ENCODE measurements around the gene GPR157.
"Not testable (repeated sequence)": the region's sequence is repeated elsewhere in the genome, so short reads cannot be mapped to it uniquely, and the experiment has no call there.

GPR157 gene

DNA sequence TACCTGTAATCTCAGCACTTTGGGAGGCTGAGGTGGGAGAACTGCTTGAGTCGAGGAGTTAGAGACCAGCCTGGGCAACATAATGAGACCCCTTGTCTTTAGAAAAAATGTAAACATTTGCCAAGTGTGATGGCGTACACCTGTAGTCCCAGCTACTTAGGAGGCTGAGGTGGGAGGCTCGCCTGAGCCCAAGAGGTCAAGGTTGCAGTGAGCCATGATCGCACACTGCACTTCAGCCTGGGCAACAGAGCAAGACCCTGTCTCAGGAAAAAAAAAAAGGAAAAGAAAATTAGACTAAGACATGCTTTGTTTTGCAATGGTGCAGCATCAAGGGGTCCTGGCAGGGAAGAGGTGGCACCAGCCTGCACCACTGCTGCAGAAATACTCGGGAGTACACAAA is 16.8 kb upstream of the GPR157 start:
- DNase-seq, result no peak

DNA sequence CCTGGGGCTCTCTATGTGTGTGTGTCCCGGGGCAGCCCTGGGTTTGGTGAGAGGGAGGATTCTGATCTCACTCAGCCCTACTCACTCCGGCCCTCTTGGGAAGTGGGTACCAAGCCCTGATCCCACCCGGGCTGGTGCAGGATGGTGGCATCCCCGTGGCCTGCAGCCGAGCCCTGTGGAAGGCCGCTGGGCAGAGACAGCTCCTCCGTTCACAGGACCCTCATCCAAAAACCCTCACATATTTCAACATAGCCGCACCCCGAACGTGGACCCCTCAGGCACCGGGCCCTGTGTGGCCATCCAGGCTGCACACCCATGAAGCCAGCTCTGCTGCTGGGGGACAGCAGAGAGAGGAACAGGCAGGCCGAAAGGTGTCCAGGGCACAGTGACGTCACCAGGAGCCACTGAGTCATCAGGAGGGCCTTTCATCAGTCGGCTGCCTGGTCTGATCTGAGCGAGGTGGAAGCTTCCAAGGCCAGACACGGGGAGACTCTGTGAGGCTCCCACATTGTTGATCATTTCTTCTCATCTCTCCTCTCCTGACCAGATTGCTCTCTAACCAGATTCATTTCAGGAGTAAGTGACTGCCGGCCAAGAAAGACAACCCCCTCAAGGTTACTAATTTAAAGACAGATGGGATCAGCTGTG is 16.2 kb upstream of the GPR157 start:
- DNase-seq, result no peak

DNA sequence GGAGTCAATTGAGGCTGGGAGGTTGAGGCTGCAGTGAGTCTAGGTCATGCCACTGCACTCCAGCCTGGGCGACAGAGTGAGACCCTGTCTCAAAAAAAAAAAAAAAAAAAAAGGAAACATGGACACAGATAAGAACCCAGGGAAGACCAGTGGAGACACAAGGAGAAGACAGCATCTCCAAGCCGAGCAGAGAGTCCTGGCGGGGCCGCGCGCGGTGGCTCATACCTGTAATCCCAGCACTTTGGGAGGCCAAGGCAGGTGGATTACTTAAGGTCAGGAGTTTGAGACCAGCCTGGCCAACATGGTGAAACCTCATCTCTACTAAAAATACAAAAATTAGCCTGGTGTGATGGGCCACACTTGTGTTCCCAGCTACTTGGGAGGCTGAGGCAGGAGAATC is 15.6 kb upstream of the GPR157 start:
- DNase-seq, result not testable (repeated sequence)

DNA sequence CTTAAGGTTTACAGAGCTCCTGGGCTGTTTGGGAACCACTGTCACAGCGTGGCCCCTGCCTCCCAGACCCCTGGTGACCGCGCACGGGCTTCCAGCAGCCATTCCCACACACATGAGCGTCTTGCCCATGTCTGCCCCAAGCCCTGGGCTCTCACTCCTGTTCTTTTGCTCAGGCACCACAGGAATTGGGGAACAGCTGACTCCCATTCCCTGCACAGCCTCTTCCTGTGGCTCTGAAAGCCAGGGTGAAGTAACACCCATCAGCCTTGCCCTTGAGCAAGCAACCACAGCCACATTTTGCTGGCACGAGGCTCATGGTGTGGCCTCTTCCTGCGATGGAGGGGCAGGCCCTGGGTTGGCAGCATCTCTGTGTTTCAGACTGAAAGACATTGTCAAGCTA is 14.3 kb upstream of the GPR157 start:
- no peak for DNase-seq

DNA sequence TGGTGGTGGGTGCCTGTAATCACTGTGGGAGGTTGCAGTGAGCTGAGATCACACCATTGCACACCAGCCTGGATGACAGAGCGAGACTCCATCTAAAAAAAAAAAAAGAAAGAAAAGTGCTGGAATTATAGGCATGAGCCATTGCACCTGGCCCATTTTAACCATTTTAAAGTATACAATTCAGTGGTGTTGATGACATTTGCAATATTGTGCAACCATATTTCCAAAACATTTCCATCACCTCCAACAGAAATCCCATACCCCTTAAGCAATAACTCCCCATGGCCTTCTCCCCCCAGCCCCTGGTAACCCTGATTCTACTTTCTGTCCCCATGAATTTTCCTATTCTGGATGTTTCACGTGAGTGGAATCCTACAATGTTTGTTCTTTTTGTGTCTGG is 11.0 kb upstream of the GPR157 start:
- no peak for DNase-seq

DNA sequence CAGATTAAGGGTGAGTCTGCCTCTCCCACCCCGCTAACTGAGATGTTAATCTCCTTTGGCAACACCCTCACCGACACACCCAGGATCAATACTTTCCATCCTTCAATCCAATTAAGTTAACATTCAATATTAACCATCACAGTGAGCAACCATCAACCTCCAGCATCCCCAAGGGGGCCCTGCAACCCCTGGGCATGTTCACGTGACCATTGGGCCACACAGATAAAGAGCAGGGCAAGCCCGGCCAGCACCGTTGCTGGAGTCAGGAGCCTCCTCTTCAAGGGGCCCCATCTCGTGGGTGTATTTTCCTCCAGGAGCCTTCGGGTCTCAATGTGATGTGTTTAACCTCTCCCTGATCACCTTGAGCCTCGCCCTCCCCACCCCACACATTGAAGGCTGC is 8.0 kb upstream of the GPR157 start:
- DNase-seq, result no peak

DNA sequence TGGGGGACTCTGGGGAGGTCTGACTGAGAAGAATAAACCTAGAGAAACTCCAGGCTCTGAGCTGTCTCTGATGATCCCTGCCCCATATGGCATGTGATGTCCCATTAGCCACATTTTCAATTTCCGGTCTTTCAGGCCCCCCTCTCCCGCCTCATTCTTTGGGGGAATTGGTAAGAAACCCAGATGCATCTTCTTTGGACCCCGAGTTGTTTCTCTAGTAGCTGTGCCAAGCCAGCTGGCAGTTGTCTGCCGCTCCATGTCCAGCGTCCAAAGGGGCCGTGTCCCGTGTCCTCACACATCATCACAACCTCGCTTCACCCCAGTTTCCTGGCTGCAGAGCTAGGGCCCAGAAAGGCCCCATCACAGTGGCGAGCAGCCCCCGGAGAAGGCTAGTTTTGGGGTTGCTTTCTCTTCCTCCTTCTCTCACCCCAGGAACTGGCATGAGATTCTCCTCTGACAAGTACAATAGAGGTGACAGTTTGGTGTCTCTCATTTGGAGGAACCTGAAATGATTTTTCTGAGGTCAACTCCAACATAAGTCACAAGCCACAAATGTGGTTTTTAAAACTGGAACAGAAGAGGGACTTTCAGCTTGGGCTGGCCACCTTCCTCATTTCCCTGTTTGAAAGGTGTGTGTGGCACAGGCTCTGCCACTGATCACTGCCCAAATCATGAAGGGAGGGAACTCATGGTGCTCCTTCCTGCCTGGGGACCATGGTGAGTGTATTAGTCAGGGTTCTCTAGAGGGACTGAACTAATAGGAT is 6.4 kb upstream of the GPR157 start:
- DNase-seq, result no peak

DNA sequence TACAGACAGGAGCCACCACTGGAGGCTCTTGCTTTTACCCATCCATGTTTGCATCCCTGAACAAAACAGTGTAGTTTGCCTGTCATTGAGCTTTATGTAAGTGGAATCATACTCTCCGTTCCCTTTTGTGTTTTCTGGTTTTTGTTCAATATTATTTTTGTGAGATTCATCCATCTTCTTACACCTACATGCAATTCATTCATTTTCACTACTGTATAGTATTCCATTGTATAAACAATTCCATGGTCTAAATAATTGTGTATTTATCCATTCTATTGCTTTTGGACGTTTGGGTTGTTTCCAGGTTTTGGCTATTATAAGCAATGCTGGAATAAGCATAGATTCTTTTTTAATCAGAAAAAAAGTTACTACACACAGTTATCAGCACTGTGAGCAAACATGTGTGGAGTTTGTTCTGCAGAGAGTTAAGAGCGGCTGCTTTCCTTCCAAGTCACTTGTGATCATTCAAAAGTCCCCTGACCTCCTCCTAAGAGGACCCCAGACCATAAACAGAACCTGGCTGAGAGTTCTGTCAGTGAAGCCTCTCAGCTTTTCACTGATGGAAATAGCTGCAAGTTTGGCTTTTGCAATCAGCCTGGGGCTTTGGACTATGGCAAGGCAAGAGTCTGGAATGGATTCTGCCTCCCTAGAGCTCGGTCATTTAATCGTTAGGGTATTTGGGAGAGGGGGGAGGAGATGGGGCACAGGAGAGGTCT is 5.1 kb upstream of the GPR157 start:
- DNase-seq, result no peak

DNA sequence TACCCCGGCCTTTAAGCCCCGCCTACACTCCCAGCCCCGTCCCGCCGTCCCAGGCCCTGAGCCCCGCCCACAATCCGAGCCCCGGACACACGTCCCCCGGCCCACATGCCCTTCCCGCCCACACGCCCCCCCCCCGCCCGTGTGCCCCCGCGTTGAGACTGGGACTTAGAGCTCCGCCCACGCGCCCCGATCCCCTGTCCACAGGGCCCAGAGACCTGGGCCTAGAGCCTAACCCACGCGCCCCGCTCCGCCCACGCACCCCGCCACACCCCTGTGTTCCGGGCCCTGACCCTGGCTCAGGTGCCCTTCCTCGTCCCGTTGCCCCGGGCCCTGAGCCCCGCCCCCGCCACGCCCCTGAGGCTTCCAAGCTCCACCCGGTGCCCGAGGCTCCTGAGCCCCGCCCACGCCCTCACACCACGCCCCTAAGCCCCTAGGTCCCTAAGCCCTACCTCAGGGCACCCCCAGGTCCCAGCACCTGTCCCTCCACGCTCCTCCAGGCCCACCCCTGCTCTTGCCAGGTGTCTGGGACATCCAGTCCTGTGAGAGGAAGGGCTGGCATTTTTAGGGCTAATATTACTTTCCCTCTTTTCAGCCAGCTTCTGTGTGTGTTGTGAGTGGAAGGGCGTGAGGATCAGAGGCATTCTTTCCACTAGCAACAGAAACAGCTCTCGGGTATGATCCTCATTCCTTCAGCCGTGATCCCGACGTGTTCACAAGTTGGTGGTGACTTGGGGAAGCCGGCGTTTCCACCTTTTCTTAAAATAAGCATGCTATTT is 552 bp upstream of the GPR157 start:
- peak; percentile 90 for DNase-seq

DNA sequence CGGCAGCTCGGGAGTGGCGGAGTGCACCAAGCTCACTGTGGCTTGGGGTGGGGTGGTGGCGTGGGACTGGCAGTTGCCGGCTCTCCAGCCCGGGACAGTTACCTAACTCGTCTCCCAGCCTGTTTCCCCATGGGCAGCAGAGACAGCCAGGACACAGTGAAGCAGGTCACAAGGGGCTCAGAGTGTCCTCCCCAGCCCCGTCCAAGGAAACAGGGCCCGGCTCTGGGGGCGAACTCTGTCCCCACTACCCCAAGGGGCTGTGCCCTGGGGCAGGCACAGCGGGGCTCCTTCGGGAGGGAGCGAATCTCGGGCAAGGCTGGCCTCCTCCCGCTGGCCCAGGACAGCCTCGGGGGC is 759 bp downstream of the GPR157 start:
- no peak for DNase-seq

DNA sequence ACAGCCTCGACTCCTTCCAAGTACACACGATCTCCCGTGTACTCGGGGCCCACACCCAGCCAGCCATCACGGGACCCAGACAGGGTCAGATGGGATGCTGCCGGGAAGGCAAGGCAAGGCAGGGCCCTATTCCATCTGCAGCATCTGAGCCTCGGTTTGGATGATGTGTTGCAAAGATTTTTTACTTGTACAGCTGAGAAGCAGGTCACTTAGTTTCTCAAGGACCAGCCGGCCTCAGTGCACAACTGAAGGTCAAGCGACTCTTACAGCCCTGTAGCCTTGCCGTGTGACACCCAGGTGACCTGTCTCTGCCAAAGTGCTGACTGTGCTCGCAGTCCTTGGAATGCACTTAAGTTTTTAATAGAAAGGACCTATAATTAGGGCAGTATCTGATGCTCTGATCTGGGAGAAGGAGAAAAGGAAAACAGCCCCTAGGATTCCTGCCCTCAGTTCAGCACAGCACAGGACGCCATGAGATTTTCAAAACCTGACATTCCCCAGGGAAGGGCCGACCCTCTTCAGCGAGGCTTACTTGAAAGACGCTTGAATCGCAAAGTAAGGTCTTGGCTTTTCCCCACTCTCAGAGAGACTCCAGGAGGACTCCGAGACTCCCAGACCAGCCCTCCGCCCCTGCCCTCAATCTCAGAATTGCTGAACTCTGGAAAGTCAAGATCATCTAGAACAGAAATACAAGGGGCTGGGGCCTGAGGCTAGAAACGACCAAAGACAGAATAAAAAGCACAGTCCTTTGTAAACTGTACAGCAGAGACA is 1.3 kb downstream of the GPR157 start:
- no peak for DNase-seq

DNA sequence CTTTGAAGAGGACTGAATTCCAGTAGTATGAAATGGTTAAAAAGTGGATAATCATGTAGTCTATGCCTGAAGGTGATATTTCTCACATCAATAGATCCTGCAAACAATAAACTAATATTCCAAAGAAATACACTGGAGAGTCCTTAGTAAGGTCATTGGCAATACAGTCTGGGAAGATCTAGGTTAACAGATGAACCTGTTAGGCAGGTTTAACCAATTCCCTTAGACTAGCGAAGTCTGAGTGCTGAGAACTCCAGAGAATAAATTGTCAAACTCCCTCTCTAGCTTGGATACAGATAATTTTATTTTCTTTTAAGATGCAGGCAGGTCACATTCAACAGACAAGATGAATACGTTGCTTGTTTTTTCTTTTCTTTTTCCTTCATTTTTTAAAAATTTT is 2.4 kb downstream of the GPR157 start:
- DNase-seq, result no peak

DNA sequence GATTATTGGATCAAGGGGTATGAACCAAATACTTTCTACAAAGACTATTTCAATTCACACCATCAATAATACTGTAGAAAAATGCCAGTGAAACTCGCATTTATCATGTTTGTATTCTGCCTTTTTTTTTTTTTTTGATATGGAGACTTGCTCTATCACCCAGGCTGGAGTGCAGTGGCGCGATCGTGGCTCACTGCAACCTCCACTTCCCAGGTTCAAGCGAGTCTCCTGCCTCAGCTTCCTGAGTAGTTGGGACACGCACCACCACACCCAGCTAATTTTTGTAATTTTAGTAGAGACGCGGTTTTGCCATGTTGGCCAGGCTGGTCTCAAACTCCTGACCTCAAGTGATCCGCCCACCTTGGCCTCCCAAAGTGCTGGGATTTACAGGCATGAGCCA is 3.1 kb downstream of the GPR157 start:
- not testable (repeated sequence) for DNase-seq

DNA sequence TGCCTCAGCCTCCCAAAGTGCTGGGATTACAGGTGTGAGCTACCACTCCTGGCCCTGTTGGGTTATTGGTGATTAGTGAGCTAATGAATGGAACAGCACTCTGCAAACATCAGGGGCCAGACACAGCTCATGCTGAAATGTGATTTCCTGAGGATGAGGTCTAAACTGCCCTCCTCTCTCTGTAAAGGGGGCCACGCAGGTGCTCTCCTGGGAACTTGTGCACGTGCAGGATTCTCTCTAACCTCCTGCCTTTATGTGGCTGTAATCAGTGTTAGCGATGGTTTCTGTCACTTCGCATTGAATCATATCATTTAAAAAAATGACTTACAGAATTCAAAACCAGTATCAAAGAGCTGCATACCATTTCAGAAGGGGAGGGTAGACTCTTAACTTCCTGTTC is 3.6 kb downstream of the GPR157 start:
- no peak for DNase-seq

DNA sequence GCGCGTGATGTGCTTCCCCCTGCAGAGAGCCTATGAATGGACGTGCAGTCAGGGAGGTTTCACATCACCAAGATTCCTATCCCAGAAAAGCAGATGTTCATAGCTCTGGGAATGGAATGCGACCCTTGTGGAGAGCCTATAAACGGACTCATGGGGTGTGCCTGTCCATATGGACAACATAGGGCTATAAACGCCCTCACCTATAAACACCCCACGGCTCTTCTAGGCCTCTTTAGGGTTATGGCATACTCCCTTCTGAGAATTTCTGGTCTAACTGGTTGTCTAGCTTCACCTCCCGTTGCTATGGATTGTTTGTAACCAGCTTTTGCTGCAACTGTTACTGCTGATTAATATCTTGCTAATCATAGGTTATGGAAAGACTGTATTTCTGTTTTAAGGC is 4.5 kb downstream of the GPR157 start:
- not testable (repeated sequence) for DNase-seq

DNA sequence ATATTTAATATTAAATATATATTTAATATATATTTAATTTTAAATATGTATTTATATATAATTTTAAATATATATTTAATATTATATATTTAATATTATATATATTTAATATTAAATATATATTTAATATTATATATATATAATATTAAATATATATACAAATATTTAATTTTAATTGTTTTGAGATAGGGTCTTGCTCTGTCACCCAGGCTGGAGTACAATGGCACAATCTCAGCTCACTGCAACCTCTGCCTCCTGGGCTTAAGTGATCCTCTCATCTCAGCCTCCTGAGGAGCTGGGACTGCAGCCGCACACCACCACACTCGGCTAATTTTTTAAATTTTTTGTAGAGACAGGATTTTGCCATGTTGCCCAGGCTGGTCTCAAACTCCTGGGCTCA is 5.2 kb downstream of the GPR157 start:
- not testable (repeated sequence) for DNase-seq

DNA sequence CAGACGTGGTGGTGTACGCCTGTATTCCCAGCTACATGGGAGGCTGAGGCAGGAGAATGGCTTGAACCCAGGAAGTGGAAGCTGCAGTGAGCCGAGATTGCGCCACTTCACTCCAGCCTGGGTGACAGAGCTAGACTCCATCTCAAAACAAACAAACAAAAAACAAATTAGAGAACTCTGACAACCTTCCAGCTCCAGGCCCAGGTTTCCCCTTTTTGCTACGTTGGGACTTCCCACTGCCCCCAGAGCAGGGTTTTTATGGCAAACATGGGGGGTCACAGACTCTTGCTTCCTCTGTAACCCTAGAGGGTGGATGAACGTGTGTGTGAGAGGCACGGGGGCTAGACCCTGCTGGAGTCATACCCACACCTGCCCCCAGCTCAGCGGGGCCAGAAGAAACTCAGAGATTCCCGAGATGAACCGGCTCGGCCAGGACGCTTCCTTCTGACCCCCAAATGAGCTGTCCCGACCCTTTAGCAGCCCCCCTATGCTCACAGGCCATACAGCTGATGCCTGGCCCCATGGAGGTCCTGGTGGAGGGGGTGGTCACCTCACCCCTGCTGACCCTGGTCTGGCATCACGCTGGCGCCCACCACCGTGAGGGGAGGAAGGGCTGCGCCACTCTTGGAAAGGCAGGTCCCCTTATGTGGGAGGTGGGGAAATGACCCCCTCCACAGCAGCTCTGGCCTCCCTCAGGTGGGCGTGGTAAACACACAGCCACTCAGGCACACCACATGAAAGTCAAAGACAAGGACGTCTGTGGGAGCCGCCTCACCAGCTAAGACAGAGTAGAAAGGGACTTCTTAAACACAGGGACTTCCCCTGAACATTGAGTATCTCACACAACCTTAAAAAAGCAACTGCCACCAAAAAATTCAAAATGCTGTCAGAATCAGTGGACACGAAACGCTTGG is 7.1 kb downstream of the GPR157 start:
- peak; percentile 54 for DNase-seq

DNA sequence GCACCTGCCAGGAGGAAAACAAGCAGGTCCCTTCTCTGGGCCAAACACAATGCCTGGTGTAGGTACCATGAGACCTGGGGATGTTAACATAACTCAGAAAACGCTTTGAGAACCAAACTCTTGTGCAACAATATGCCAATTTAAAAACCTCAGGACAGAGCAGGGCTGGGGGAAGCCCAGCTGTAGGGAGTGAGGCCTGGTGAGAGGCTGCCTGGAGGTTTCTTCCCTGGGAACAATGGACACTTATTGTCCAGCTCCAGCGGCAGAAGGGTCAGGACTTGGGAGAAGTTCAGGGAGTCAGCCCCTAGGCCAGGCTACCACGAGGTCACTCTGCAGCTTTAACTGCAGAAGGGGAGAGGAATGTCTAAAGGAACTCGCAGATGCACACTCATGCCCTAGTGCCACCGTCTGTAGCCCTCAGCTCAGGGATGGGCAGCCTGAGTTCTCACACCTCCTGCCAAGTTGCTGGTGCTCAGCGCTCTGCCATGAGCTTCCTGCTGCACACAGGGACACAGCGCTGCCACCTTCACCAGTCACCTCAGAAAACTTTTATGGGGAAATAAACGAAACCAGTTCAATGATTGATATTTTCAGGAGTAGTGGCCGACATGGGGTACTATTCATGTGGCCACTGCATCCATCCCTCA is 8.5 kb downstream of the GPR157 start:
- DNase-seq, result no peak

DNA sequence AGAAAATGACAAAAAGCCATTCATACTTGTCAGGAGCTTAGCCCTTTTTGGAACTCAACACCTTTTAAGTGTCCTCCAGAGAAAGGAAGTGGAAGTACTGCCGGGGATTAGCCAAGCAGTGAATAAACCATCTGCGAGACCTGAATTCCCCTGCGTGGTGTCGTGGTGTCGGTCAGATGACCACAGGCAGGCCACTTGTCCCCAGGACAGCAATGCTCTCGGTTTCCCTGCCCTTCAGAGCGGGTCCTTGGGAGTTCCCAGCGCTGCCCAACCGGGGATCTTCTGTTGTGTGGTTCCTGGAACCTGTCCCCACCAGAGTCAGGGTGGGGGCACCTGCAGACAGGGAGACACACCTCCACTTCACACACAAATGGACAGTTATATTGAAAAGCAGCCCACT is 9.2 kb downstream of the GPR157 start:
- DNase-seq, result no peak

DNA sequence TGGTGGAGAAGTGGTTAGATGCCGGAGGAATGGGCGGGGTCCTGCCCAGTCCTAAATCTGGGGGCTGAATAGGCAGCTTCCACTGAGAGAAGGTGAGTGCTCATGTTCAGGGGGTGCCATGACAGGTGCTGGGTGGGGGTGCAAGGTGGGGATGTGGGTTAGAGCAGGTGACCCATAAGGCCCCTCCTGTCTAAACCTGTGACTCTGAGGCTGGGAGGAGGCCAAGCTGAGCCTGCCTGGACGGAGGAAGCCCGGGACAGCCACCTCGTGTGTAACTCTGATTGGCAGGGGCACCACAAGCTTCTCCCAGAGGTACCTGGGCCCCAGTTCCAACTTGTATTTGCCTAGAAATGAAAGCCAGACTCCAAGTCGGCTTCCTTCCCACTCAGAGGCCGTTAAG is 10.7 kb downstream of the GPR157 start:
- no peak for DNase-seq
